ENCODE results near the gene CDH4. TPM values are rescaled to one million over a fixed set of nuclear protein-coding genes. Genes with fewer than 3 reads are reported as not detected.

The CDH4 gene
- total RNA-seq, 1 donor from 2014 or later = 0.23 TPM

DNA sequence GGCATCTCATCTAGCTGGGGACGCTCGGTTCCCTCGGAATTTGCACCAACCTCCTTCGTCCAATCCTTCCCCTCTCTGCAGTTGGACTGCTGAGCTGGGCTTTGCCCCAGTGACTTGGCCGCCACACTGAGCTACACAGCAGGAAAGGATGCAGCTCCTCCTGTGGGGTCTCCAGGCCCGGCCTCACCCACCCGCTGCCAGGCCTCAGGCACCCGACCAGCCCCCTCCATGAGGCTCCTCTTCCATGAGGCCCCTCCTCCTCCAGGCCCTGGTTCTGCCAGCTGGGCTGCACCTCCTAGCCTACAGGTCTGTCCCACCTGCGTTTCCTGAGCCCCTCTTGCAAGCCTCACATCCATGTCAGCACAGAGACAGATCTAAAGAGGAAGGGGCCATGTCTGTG, 443.7 kb downstream of the CDH4 start:
- Mint-ChIP-seq H3K4me3 (ENCODE audit: unreplicated experiment) (no peak overlapping the region), H3K9me3 (ENCODE audit: unreplicated experiment) (no peaks in the 10 kb centered on the region), H3K4me1 (ENCODE audit: unreplicated experiment) (peaks cover 4% of the 10 kb centered on the region), H3K27ac (ENCODE audit: unreplicated experiment) (no peak overlapping the region), H3K36me3 (ENCODE audit: low read depth, unreplicated experiment) (no peaks in the 10 kb centered on the region), H3K27me3 (ENCODE audit: unreplicated experiment) (peaks cover 11% of the 10 kb centered on the region)
- TF ChIP-seq, protein P1, sequence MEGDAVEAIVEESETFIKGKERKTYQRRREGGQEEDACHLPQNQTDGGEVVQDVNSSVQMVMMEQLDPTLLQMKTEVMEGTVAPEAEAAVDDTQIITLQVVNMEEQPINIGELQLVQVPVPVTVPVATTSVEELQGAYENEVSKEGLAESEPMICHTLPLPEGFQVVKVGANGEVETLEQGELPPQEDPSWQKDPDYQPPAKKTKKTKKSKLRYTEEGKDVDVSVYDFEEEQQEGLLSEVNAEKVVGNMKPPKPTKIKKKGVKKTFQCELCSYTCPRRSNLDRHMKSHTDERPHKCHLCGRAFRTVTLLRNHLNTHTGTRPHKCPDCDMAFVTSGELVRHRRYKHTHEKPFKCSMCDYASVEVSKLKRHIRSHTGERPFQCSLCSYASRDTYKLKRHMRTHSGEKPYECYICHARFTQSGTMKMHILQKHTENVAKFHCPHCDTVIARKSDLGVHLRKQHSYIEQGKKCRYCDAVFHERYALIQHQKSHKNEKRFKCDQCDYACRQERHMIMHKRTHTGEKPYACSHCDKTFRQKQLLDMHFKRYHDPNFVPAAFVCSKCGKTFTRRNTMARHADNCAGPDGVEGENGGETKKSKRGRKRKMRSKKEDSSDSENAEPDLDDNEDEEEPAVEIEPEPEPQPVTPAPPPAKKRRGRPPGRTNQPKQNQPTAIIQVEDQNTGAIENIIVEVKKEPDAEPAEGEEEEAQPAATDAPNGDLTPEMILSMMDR (IDR thresholded peaks at IDR 0.05; ENCODE audit: unreplicated experiment) = no peak
- no peak for DNase-seq (ENCODE audit: low spot score)

DNA sequence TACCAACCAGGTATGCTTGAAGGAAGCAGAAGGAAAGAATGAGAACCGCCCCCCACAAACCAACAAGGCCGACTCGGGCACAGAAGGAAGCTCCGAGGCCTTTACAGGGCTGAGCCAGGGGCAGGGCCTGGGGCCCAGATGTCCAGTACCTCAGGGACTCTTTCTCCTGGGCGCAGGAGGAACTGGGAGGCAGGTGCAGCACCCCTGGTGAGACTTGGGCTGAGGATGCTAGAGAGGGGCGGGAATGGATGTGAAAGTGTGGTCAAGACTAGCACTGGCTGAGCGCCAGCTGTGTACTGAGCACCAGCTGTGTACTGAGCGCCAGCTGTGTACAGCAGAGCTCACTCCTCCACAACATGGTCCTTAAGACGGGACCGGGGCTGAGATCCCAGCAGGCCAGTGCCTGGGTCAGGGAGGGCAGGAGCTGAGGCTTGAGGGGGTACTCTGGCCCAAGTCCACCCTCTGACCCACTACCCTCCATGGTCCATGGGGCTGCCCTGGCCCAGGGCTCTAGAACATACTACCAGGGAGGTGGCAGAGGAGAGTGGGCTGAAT, 444.2 kb downstream of the CDH4 start:
- Mint-ChIP-seq H3K9me3 (ENCODE audit: unreplicated experiment) (no peaks in the 10 kb centered on the region), H3K27me3 (ENCODE audit: unreplicated experiment) (peaks cover 9% of the 10 kb centered on the region)

DNA sequence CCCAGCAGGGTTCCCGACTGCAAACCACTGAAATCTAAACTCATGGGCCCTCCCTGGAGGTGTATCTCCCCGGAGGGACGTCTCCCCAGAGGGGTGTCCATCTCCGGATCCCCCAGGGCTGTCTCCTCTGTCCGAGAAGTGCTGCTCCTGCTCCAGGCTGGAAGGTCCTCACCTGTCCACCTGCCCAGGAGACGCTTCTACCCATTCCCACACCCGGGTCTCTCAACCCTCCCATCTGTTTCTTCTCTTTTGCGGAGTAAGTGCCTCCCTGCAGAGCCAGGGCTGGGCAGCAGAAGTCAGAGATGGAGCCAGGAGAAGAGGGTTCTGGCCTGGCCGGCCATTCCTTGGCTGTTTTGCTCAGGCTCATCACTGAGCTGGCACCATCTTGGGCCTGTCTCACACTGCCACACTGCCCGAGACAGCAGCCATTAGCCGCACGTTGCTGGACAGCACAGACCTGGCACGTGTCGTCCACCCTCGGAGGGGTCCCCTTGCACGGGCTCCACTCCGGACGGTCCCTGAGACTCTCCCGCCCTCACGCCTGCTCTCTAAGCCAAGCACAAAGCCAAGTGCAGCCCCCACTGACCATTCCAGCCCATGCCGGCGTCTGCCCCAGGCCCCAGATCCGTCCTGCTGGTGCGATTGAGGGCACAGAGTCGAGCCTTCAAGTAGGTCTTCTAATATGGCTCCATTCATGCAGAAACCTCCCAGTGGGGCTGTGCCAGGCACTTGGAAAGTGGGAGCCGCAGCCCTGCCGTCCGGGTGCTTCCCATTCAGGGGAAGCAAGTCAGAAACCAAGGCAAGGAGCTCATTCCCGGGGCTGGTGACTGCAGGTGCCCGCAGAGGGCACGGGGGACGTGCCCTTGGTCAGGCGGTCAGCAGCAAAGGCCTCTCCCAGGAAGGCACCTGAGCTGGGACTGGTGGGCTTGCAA, 445.9 kb downstream of the CDH4 start:
- TF ChIP-seq, protein P1 (IDR thresholded peaks at IDR 0.05; ENCODE audit: unreplicated experiment) = no peak
- Mint-ChIP-seq H3K4me1 (ENCODE audit: unreplicated experiment) (peaks cover 4% of the 10 kb centered on the region), H3K27me3 (ENCODE audit: unreplicated experiment) (peaks cover 9% of the 10 kb centered on the region), H3K4me3 (ENCODE audit: unreplicated experiment) (no peak overlapping the region), H3K9me3 (ENCODE audit: unreplicated experiment) (no peaks in the 10 kb centered on the region), H3K36me3 (ENCODE audit: low read depth, unreplicated experiment) (no peaks in the 10 kb centered on the region), H3K27ac (ENCODE audit: unreplicated experiment) (no peak overlapping the region)
- no peak for DNase-seq (ENCODE audit: low spot score)

More for the DNA sequence above, 444.2 kb downstream of the CDH4 start:
- TF ChIP-seq, protein P1 (IDR thresholded peaks at IDR 0.05; ENCODE audit: unreplicated experiment) = no peak
- no peaks in the 10 kb centered on the region for H3K36me3 Mint-ChIP-seq (ENCODE audit: low read depth, unreplicated experiment)
- no peak overlapping the region for H3K27ac Mint-ChIP-seq (ENCODE audit: unreplicated experiment)
- peaks cover 4% of the 10 kb centered on the region for H3K4me1 Mint-ChIP-seq (ENCODE audit: unreplicated experiment)
- no peak for DNase-seq (ENCODE audit: low spot score)
- H3K4me3 Mint-ChIP-seq (ENCODE audit: unreplicated experiment) = no peak overlapping the region

DNA sequence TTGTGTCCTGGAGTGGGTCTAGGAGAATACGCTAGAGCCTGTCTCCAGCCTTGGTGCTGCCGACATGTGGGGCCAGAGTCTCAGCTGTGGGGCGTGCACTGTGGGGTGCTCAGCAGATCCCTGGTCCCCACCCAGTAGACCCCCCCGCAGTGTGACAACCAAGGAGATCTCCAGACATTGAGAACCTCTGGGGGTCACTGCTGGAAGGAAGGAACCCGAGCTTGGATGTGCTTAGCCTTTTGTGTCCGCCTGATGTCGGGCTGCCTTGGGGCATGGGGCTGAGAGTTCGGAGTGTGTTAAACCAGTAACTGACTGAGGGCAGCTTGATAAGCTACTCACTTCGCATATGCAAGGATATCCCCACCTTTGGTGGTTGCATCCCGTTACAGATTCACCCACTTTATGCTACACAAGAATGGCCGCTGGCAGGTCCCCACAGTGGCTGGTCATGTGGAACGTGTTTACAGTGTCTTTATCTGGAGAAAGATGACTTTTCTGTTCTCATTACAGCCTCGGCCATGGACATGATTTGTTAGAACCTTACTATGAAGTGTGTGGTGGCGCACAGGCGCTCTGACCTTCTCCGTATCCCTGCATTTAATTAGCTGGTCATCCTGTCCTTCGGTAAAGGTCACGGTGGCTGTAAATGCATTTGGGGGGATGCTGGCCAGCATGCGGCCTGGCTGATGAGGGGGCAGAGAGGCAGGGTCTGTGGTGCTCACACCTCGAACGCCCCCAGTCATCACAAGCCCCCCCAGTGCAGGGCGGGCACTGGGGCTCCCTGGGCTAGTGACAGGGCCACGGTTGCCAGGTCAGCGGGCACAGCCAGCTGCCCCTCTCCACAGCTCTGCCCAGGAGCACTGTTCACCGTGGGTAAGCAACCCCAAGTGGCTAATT, 446.8 kb downstream of the CDH4 start:
- Mint-ChIP-seq H3K9me3 (ENCODE audit: unreplicated experiment) (no peaks in the 10 kb centered on the region), H3K4me3 (ENCODE audit: unreplicated experiment) (no peak overlapping the region), H3K27me3 (ENCODE audit: unreplicated experiment) (peaks cover 9% of the 10 kb centered on the region), H3K27ac (ENCODE audit: unreplicated experiment) (no peak overlapping the region), H3K36me3 (ENCODE audit: low read depth, unreplicated experiment) (no peaks in the 10 kb centered on the region), H3K4me1 (ENCODE audit: unreplicated experiment) (peaks cover 4% of the 10 kb centered on the region)
- TF ChIP-seq, protein P1 (IDR thresholded peaks at IDR 0.05; ENCODE audit: unreplicated experiment) = no peak
- DNase-seq (ENCODE audit: low spot score) = no peak

Data from endothelial cell (in vitro differentiated cells).